NCI-H526 treated with DMSO at 0.1 percent for 48 hours (cell line): Measurements from ENCODE around the gene IGF1.

Experiments used
- DNase-seq: peaks from one replicate; lab custom pipeline; 2025; lab: John Stamatoyannopoulos, UW

IGF1 gene

GRCh38 chr12:102426599-102427542, 53.5 kb downstream of the IGF1 start:
- DNase-seq: no peak

GRCh38 chr12:102425109-102426039, 55.0 kb downstream of the IGF1 start:
- DNase-seq: no peak

- no peak for DNase-seq
Observed at GRCh38 chr12:102423462-102423861, 56.9 kb downstream of the IGF1 start.

GRCh38 chr12:102421802-102422583, 58.4 kb downstream of the IGF1 start:
- DNase-seq: no peak

GRCh38 chr12:102419094-102419764, 61.1 kb downstream of the IGF1 start:
- no peak for DNase-seq

- DNase-seq: no peak
Observed at GRCh38 chr12:102417055-102417454, 63.3 kb downstream of the IGF1 start.

GRCh38 chr12:102415515-102415914, 64.8 kb downstream of the IGF1 start:
- DNase-seq: no peak

- no peak for DNase-seq
Observed at GRCh38 chr12:102413396-102413795, 67.0 kb downstream of the IGF1 start.

GRCh38 chr12:102410511-102410910, 69.9 kb downstream of the IGF1 start:
- DNase-seq: no peak

- no peak for DNase-seq
Observed at GRCh38 chr12:102408487-102409297, 71.7 kb downstream of the IGF1 start.

- DNase-seq: no peak
Observed at GRCh38 chr12:102407776-102408486, 72.4 kb downstream of the IGF1 start.

GRCh38 chr12:102406033-102406584, 74.3 kb downstream of the IGF1 start:
- DNase-seq: no peak

GRCh38 chr12:102401087-102401486, 79.3 kb downstream of the IGF1 start:
- no peak for DNase-seq

- DNase-seq: no peak
Observed at GRCh38 chr12:102399653-102400052, 80.7 kb downstream of the IGF1 start.

- no peak for DNase-seq
Observed at GRCh38 chr12:102396276-102396675, 84.1 kb downstream of the IGF1 start.

GRCh38 chr12:102394200-102394599, 86.2 kb downstream of the IGF1 start:
- no peak for DNase-seq

- DNase-seq: no peak
Observed at GRCh38 chr12:102390068-102390467, 90.3 kb downstream of the IGF1 start.

- DNase-seq: no peak
Observed at GRCh38 chr12:102388469-102388868, 91.9 kb downstream of the IGF1 start.

- no peak for DNase-seq
Observed at GRCh38 chr12:102385343-102385742, 95.0 kb downstream of the IGF1 start.
